ENCODE data around the gene ZNF492.
"Not testable (repeated sequence)": the region's sequence is repeated elsewhere in the genome, so short reads cannot be mapped to it uniquely, and the experiment has no call there.

The ZNF492 gene

GRCh38 chr19:22607653-22608430, 26.3 kb upstream of the ZNF492 start:
- no peak for TF ChIP-seq ZNF274 (IDR thresholded peaks at IDR 0.05; ENCODE audit: low read depth, low read length)
- no peak overlapping the region for H3K4me3 ChIP-seq (ENCODE audit: low read length)

GRCh38 chr19:22608441-22608840, 25.7 kb upstream of the ZNF492 start:
- H3K4me3 ChIP-seq (ENCODE audit: low read length) = no peak overlapping the region
- TF ChIP-seq ZNF274 (IDR thresholded peaks at IDR 0.05; ENCODE audit: low read depth, low read length) = no peak

GRCh38 chr19:22609630-22610029, 24.5 kb upstream of the ZNF492 start:
- no peak for TF ChIP-seq ZNF274 (IDR thresholded peaks at IDR 0.05; ENCODE audit: low read depth, low read length)
- H3K4me3 ChIP-seq (ENCODE audit: low read length) = no peak overlapping the region

- no peak overlapping the region for H3K4me3 ChIP-seq (ENCODE audit: low read length)
- TF ChIP-seq ZNF274 (IDR thresholded peaks at IDR 0.05; ENCODE audit: low read depth, low read length) = no peak
Observed at GRCh38 chr19:22610121-22610520, 24.0 kb upstream of the ZNF492 start.

- H3K4me3 ChIP-seq (ENCODE audit: low read length) = no peak overlapping the region
Observed at GRCh38 chr19:22612316-22612715, 21.8 kb upstream of the ZNF492 start.

GRCh38 chr19:22616659-22617058, 17.5 kb upstream of the ZNF492 start:
- no peak overlapping the region for H3K4me3 ChIP-seq (ENCODE audit: low read length)
- TF ChIP-seq ZNF274 (IDR thresholded peaks at IDR 0.05; ENCODE audit: low read depth, low read length) = no peak

More at GRCh38 chr19:22612316-22612715, 21.8 kb upstream of the ZNF492 start:
- no peak for TF ChIP-seq ZNF274 (IDR thresholded peaks at IDR 0.05; ENCODE audit: low read depth, low read length)

GRCh38 chr19:22617181-22617580, 16.9 kb upstream of the ZNF492 start:
- not testable (repeated sequence) for H3K4me3 ChIP-seq (ENCODE audit: low read length)

- TF ChIP-seq ZNF274 (IDR thresholded peaks at IDR 0.05; ENCODE audit: low read depth, low read length) = no peak
- no peak overlapping the region for H3K4me3 ChIP-seq (ENCODE audit: low read length)
Observed at GRCh38 chr19:22617614-22618320, 16.4 kb upstream of the ZNF492 start.

- TF ChIP-seq ZNF274 (IDR thresholded peaks at IDR 0.05; ENCODE audit: low read depth, low read length) = no peak
- H3K4me3 ChIP-seq (ENCODE audit: low read length) = no peak overlapping the region
Observed at GRCh38 chr19:22619371-22619770, 14.8 kb upstream of the ZNF492 start.

- TF ChIP-seq ZNF274 (IDR thresholded peaks at IDR 0.05; ENCODE audit: low read depth, low read length) = no peak
Observed at GRCh38 chr19:22619932-22620331, 14.2 kb upstream of the ZNF492 start.

GRCh38 chr19:22620401-22620800, 13.7 kb upstream of the ZNF492 start:
- no peak for TF ChIP-seq ZNF274 (IDR thresholded peaks at IDR 0.05; ENCODE audit: low read depth, low read length)
- no peak overlapping the region for H3K4me3 ChIP-seq (ENCODE audit: low read length)

More at GRCh38 chr19:22619932-22620331, 14.2 kb upstream of the ZNF492 start:
- H3K4me3 ChIP-seq (ENCODE audit: low read length) = no peak overlapping the region

- no peak for TF ChIP-seq ZNF274 (IDR thresholded peaks at IDR 0.05; ENCODE audit: low read depth, low read length)
Observed at GRCh38 chr19:22620912-22621311, 13.2 kb upstream of the ZNF492 start.

GRCh38 chr19:22622020-22622419, 12.1 kb upstream of the ZNF492 start:
- no peak overlapping the region for H3K4me3 ChIP-seq (ENCODE audit: low read length)
- no peak for TF ChIP-seq ZNF274 (IDR thresholded peaks at IDR 0.05; ENCODE audit: low read depth, low read length)

More at GRCh38 chr19:22620912-22621311, 13.2 kb upstream of the ZNF492 start:
- H3K4me3 ChIP-seq (ENCODE audit: low read length) = no peak overlapping the region

GRCh38 chr19:22622901-22623840, 11.0 kb upstream of the ZNF492 start:
- TF ChIP-seq ZNF274 (IDR thresholded peaks at IDR 0.05; ENCODE audit: low read depth, low read length) = no peak
- no peak overlapping the region for H3K4me3 ChIP-seq (ENCODE audit: low read length)

Measured in GM08714 (cell line).